A673 (cell line): ENCODE measurements around the gene COL11A2.

Experiments used
- EZH2 ChIP-seq: fragments of 200-600 bp; sonication (generic); IDR thresholded peaks from 2 replicates; pipeline ENCODE4 v1.6.1; 2017; ENCODE audit warnings: borderline replicate concordance, low read depth, mild to moderate bottlenecking, mixed read lengths, antibody characterized with exemption, low read length; ENCODE audit not compliant: poor library complexity, severe bottlenecking
- TF ChIP-seq, protein P1 (sequence below): fragments of 300-800, 200-600 bp; sonication (generic); conservative IDR thresholded peaks from 2 replicates; pipeline ENCODE4 v1.5.1; 2017; ENCODE audit warnings: low read depth, mild to moderate bottlenecking, antibody characterized with exemption, low read length, moderate library complexity, mixed read lengths

DNA sequence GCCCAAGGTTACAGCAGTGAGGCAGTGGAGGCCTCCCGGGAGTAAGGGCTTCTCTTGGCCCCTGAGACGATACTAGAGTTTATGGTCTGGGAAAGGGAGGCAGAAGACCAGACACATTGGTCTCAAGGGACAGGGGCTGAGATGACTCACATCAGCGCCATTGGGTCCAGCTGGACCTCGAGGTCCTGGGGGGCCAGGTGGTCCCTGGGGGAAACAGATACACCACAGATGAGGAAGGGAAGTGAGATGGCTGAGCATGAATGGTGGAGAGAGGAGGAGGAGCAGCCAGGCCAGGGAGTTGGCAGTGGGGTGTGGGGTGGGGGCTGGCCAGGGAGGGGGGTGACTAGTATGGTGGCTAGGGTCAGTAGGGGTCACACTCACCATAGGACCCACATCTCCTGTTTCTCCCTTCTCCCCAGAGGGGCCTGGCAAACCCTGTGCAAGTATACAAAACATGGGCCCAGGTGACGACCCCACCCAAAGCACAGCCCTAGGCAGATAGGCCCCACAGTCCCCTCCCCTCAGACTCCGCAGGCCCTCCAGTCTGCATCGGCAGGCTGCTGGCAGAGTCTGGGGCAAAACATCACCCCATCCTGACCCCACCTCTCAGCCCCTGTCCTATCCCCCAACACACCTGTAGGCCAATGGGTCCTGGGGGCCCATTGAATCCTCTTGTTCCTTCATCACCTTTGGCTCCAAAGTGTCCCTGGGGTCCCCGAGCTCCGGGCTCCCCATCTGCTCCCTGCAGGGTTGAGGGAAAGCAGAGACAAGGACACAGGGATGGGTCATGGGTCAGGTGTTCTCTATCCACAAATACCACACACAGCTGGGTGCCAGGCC lies 21.9 kb downstream of the COL11A2 start:
- TF ChIP-seq, protein P1, sequence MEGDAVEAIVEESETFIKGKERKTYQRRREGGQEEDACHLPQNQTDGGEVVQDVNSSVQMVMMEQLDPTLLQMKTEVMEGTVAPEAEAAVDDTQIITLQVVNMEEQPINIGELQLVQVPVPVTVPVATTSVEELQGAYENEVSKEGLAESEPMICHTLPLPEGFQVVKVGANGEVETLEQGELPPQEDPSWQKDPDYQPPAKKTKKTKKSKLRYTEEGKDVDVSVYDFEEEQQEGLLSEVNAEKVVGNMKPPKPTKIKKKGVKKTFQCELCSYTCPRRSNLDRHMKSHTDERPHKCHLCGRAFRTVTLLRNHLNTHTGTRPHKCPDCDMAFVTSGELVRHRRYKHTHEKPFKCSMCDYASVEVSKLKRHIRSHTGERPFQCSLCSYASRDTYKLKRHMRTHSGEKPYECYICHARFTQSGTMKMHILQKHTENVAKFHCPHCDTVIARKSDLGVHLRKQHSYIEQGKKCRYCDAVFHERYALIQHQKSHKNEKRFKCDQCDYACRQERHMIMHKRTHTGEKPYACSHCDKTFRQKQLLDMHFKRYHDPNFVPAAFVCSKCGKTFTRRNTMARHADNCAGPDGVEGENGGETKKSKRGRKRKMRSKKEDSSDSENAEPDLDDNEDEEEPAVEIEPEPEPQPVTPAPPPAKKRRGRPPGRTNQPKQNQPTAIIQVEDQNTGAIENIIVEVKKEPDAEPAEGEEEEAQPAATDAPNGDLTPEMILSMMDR: no peak
- no peak for TF ChIP-seq EZH2
